Tibial artery (tissue), 4 donors: ENCODE results near the gene CCDC63.

Experiments used
- DNase-seq, 2 donors: peaks; one replicate each; pipeline ENCODE4 v3.0.0-alpha.2; 2019
- H3K27ac ChIP-seq, 2 donors: fragments of 200-600 bp; sonication (generic) in 1 of 2; 1 replicate in 1 of 2; 2 replicates in 1 of 2; pipeline ENCODE4 v1.5.1; 2018 to 2019; ENCODE audit warnings: mild to moderate bottlenecking in 1 of 2
- H3K27me3 ChIP-seq, 2 donors: fragments of 200-600 bp; sonication (generic) in 1 of 2; one replicate each; pipeline versions ENCODE4 v1.5.1 to v1.6.0; 2016 to 2019
- H3K36me3 ChIP-seq, 3 donors: fragments of 200-600 bp; sonication (generic) in 2 of 3; one replicate each; pipeline ENCODE4 v1.5.1; 2016 to 2019; ENCODE audit warnings: mild to moderate bottlenecking in 2 of 3
- H3K4me1 ChIP-seq, 4 donors: fragments of 200-600 bp; sonication (generic) in 2 of 4; 1 replicate in 3 of 4; 2 replicates in 1 of 4; pipeline ENCODE4 v1.5.1; 2016 to 2019
- H3K4me3 ChIP-seq, 2 donors: fragments of 200-600 bp; sonication (generic) in 1 of 2; 1 replicate in 1 of 2; 2 replicates in 1 of 2; pipeline ENCODE4 v1.5.1; 2018 to 2019; ENCODE audit warnings: mild to moderate bottlenecking in 2 of 2
- H3K9me3 ChIP-seq, 3 donors: fragments of 200-600 bp; sonication (generic) in 1 of 3; one replicate each; pipeline ENCODE4 v1.5.1; 2016 to 2019
- intact Hi-C: fragments of 100-400 bp; cut with DNase I; formaldehyde crosslinking; loops from one replicate; pipeline ENCODE4 v1.15.0; 2023; ENCODE audit warnings: low total_unique reads
- TF ChIP-seq, protein P1 (sequence below), 2 experiments: fragments of 200-600 bp in 1 of 2; fragments of 450-650 bp in 1 of 2; IDR thresholded peaks; one replicate each; pipeline ENCODE4 v1.5.1; 2017 to 2019; ENCODE audit warnings: antibody characterized with exemption in 2 of 2, mild to moderate bottlenecking in 1 of 2, moderate library complexity in 1 of 2

Gene CCDC63

DNA sequence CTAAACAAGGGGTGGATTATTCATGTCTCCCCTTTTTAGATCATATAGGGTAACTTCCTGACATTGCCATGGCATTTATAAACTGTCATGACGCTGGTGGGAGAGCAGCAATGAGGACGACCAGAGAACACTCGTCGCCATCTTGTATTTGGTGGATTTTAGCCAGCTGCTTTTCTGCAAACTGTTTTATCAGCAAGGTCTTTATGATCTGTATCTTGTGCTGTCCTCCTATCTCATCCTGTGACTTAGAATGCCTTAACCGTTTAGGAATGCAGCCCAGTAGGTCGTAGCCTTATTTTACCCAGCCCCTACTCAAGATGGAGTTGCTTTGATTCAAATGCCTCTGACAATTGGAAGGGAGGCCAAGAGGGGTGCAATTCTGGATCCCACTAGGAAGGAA, 5.8 kb upstream of the CCDC63 start:
- H3K27me3 ChIP-seq, result no peaks in the 10 kb centered on the region
- TF ChIP-seq, protein P1, sequence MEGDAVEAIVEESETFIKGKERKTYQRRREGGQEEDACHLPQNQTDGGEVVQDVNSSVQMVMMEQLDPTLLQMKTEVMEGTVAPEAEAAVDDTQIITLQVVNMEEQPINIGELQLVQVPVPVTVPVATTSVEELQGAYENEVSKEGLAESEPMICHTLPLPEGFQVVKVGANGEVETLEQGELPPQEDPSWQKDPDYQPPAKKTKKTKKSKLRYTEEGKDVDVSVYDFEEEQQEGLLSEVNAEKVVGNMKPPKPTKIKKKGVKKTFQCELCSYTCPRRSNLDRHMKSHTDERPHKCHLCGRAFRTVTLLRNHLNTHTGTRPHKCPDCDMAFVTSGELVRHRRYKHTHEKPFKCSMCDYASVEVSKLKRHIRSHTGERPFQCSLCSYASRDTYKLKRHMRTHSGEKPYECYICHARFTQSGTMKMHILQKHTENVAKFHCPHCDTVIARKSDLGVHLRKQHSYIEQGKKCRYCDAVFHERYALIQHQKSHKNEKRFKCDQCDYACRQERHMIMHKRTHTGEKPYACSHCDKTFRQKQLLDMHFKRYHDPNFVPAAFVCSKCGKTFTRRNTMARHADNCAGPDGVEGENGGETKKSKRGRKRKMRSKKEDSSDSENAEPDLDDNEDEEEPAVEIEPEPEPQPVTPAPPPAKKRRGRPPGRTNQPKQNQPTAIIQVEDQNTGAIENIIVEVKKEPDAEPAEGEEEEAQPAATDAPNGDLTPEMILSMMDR (IDR thresholded peaks at IDR 0.05), result no peak

DNA sequence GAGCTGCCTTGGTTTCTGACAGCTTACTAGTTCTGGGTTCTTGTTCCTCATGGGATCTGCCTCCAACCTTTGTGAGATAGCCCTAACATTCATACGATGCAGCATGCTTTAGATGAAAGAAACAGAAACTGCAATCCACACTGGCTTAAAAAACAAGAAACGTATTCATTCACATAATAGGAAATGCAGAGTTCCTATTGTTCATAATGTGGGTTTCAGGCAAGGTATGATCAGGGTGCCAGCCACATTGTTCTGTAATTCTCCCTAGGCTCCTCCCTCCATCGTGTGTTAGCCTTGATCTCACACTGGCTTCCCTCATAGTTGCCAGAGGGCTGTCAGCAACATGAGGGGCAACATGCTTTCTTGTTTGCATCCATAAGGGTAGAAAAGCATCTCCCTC, 2.7 kb upstream of the CCDC63 start:
- DNase-seq, result no peak
- Histone ChIP-seq H3K4me1 (peaks cover 0 to 17% (median 9%) of the 10 kb centered on the region in 4 donors), H3K4me3 (no peak overlapping the region), H3K27me3 (peaks cover 0 to 5% of the 10 kb centered on the region in 2 donors), H3K36me3 (no peaks in the 10 kb centered on the region), H3K9me3 (no peaks in the 10 kb centered on the region), H3K27ac (no peak overlapping the region)
- intact Hi-C loops, result no loop called here
- TF ChIP-seq, protein P1 (IDR thresholded peaks at IDR 0.05), result no peak

More for the DNA sequence above, 5.8 kb upstream of the CCDC63 start:
- Histone ChIP-seq H3K27ac (no peak overlapping the region), H3K4me3 (no peak overlapping the region), H3K36me3 (no peaks in the 10 kb centered on the region), H3K4me1 (peaks cover 0 to 12% (median 3%) of the 10 kb centered on the region in 4 donors), H3K9me3 (no peaks in the 10 kb centered on the region)
- intact Hi-C loops, result no loop called here
- DNase-seq, result no peak

DNA sequence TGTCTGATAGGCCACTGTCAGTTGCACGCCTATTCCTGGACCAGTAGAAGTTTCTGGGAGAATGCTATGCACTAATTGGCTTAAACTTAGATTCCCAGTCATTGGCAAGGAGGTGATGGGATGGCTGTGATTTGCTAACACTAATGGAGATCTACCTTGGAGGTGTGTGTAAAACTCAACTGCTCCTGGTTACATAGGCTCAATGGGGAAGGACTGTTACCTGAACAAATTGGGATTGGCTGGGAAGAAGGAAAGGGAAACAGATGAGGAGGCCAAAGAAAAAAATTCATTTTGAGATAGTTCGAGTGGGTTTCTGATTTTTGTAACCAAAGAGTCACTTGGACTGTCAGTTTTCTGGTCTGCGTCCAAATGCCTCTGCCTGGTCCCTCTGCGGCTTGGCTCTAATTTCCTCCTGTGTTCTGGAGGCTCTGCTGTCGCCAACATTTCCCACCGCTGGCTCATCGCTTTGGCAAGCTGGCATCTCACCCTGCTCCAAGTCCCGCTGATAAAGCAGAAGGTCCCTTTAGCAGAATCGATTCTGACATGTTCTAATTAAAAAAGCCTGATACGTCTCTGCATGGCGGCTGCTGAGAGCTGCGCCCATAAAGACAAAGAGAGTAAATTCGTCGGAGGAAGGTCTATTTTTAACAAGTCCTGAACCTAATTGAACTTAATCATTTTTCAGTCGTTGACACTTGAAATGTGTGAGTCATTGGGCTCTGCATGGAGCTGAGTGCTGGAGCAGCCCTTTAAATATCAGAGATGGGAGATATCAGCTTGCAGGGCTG, 2.0 kb upstream of the CCDC63 start:
- H3K4me1 ChIP-seq, result peaks cover 0 to 17% (median 9%) of the 10 kb centered on the region in 4 donors
- no peak overlapping the region for H3K27ac ChIP-seq
- intact Hi-C loops, result no loop called here
- peaks cover 0 to 5% of the 10 kb centered on the region in 2 donors for H3K27me3 ChIP-seq
- H3K9me3 ChIP-seq, result no peaks in the 10 kb centered on the region
- H3K36me3 ChIP-seq, result no peaks in the 10 kb centered on the region
- H3K4me3 ChIP-seq, result peak overlapping the region in 1 of 2 donors; percentile 12
- TF ChIP-seq, protein P1 (IDR thresholded peaks at IDR 0.05), result no peak
- peak in 1 of 2 donors; percentile 68 for DNase-seq

DNA sequence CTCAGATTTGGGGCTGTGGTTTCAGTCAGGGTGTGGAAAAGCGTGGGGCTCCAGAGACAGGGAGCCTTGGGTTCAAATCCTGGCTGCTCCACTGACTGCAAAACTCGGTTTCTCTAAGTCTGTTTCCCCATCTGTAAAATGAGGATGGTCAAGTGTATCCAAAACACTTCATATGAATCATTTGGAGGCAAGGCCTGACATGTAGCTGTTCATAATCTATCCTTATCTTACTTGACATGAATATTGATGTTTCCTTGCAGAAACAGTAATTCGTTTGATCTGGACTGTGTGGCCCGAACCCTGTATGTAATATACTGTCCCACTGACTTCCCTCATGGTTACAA, 1.5 kb upstream of the CCDC63 start:
- TF ChIP-seq, protein P1 (IDR thresholded peaks at IDR 0.05), result no peak
- no peaks in the 10 kb centered on the region for H3K36me3 ChIP-seq
- intact Hi-C loops, result no loop called here
- DNase-seq, result no peak
- H3K4me1 ChIP-seq, result peaks cover 0 to 17% (median 9%) of the 10 kb centered on the region in 4 donors
- H3K27me3 ChIP-seq, result peaks cover 0 to 5% of the 10 kb centered on the region in 2 donors
- no peak overlapping the region for H3K4me3 ChIP-seq
- no peaks in the 10 kb centered on the region for H3K9me3 ChIP-seq
- no peak overlapping the region for H3K27ac ChIP-seq

DNA sequence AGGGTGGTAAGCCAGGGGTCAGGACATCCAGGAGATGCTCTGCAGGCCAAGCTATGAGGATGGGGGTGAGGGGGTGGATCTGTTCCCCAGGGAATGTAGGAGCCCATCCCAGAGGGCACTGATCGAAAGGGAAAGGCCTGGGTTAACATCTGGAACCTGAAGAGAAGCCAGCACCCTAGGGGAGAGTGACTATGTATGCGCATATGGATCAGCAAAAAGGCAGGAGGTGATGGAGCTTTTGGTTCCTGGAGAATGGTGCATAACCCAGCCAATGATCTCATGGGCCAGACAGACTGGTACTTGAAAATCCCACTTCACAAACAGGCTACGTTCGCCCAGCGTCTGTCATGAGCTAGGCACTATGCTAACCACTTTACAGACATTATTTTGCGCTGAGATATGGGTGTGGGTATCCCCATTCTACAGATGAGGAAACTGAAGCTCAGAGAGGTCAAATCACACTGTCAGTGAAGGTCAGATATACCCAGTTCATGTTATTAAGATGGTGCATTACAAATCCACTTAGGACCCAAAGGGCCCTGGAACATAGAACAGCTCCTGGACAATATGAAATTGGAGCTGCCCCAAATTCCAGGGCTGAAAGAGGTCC, 1.6 kb downstream of the CCDC63 start:
- TF ChIP-seq, protein P1 (IDR thresholded peaks at IDR 0.05), result no peak
- H3K36me3 ChIP-seq, result no peaks in the 10 kb centered on the region
- peaks cover 0 to 14% of the 10 kb centered on the region in 2 donors for H3K27me3 ChIP-seq
- no peak for DNase-seq
- H3K9me3 ChIP-seq, result no peaks in the 10 kb centered on the region
- no peak overlapping the region for H3K4me3 ChIP-seq
- peaks cover 0 to 17% (median 9%) of the 10 kb centered on the region in 4 donors for H3K4me1 ChIP-seq
- intact Hi-C loops, result no loop called here
- no peak overlapping the region for H3K27ac ChIP-seq
